ENCODE data around the gene FYB1.

FYB1 gene

GRCh38 chr5:39072925-39073766 lies 146.2 kb downstream of the FYB1 start:
- Histone ChIP-seq H3K9ac (ENCODE audit: low read depth, low read length, poor library complexity, severe bottlenecking) (peak overlapping the region; percentile 67), H3K27me3 (ENCODE audit: insufficient read depth, low read length, poor library complexity, severe bottlenecking) (no peaks in the 10 kb centered on the region), H3K79me2 (ENCODE audit: insufficient read depth, low read length) (peaks cover 55% of the 10 kb centered on the region), H3K36me3 (ENCODE audit: insufficient read depth, low read length) (peaks cover under 1% of the 10 kb centered on the region; the same call in 1 of the 2 replicates), H3K4me2 (ENCODE audit: low read depth, low read length, poor library complexity, severe bottlenecking) (peak overlapping the region; percentile 73), H3K9me3 (ENCODE audit: insufficient read depth, low read depth, low read length) (no peaks in the 10 kb centered on the region), H3F3A (ENCODE audit: low read depth) (no peaks in the 10 kb centered on the region; the same call in 1 of the 2 replicates), H3K4me1 (ENCODE audit: insufficient read depth, low read length, poor library complexity, severe bottlenecking) (peaks cover 44% of the 10 kb centered on the region), H3K9me2 (replicated peaks; ENCODE audit: low read depth, low read length) (no peaks in the 10 kb centered on the region), H2AFZ (ENCODE audit: low read length) (no peak overlapping the region), H4K20me1 (ENCODE audit: insufficient read depth, low read length, poor library complexity, severe bottlenecking) (peaks cover 37% of the 10 kb centered on the region), H3K4me3 (ENCODE audit: low read length, poor library complexity, severe bottlenecking) (peak overlapping the region; percentile 85)
- TF ChIP-seq CTCF (conservative IDR thresholded peaks at IDR 0.05; ENCODE audit: low read length) = no peak
- TF ChIP-seq EZH2phosphoT487 (IDR thresholded peaks at IDR 0.05; ENCODE audit: borderline replicate concordance) = no peak

- Histone ChIP-seq H3K4me1 (ENCODE audit: insufficient read depth, low read length, poor library complexity, severe bottlenecking) (peaks cover 31% of the 10 kb centered on the region), H3K4me2 (ENCODE audit: low read depth, low read length, poor library complexity, severe bottlenecking) (no peak overlapping the region), H3K9me2 (replicated peaks; ENCODE audit: low read depth, low read length) (no peaks in the 10 kb centered on the region), H3K79me2 (ENCODE audit: insufficient read depth, low read length) (peaks cover 96% of the 10 kb centered on the region), H2AFZ (ENCODE audit: low read length) (no peak overlapping the region), H3K36me3 (ENCODE audit: insufficient read depth, low read length) (peaks cover 27% of the 10 kb centered on the region), H3K9me3 (ENCODE audit: insufficient read depth, low read depth, low read length) (peaks cover 10% of the 10 kb centered on the region; the same call in 1 of the 2 replicates), H3K27me3 (ENCODE audit: insufficient read depth, low read length, poor library complexity, severe bottlenecking) (no peaks in the 10 kb centered on the region), H3K4me3 (ENCODE audit: low read length, poor library complexity, severe bottlenecking) (no peak overlapping the region), H3F3A (ENCODE audit: low read depth) (no peaks in the 10 kb centered on the region), H4K20me1 (ENCODE audit: insufficient read depth, low read length, poor library complexity, severe bottlenecking) (peaks cover 57% of the 10 kb centered on the region), H3K9ac (ENCODE audit: low read depth, low read length, poor library complexity, severe bottlenecking) (no peak overlapping the region)
- TF ChIP-seq CTCF (conservative IDR thresholded peaks at IDR 0.05; ENCODE audit: low read length) (no peak), EZH2phosphoT487 (IDR thresholded peaks at IDR 0.05; ENCODE audit: borderline replicate concordance) (no peak)
These were observed 151.3 kb downstream of the FYB1 start for GRCh38 chr5:39068099-39068498.

GRCh38 chr5:39064450-39064849 lies 154.9 kb downstream of the FYB1 start:
- Histone ChIP-seq H3K4me3 (ENCODE audit: low read length, poor library complexity, severe bottlenecking) (no peak overlapping the region), H3K9ac (ENCODE audit: low read depth, low read length, poor library complexity, severe bottlenecking) (no peak overlapping the region), H3K27me3 (ENCODE audit: insufficient read depth, low read length, poor library complexity, severe bottlenecking) (no peaks in the 10 kb centered on the region), H3K9me2 (replicated peaks; ENCODE audit: low read depth, low read length) (no peaks in the 10 kb centered on the region), H2AFZ (ENCODE audit: low read length) (no peak overlapping the region), H3K9me3 (ENCODE audit: insufficient read depth, low read depth, low read length) (peaks cover 10% of the 10 kb centered on the region; the same call in 1 of the 2 replicates), H3K36me3 (ENCODE audit: insufficient read depth, low read length) (peaks cover 27% of the 10 kb centered on the region), H3K4me1 (ENCODE audit: insufficient read depth, low read length, poor library complexity, severe bottlenecking) (peaks cover 34% of the 10 kb centered on the region), H4K20me1 (ENCODE audit: insufficient read depth, low read length, poor library complexity, severe bottlenecking) (peaks cover 60% of the 10 kb centered on the region), H3F3A (ENCODE audit: low read depth) (no peaks in the 10 kb centered on the region), H3K4me2 (ENCODE audit: low read depth, low read length, poor library complexity, severe bottlenecking) (peak overlapping the region; percentile 31), H3K79me2 (ENCODE audit: insufficient read depth, low read length) (peaks cover 100% of the 10 kb centered on the region)
- no peak for TF ChIP-seq EZH2phosphoT487 (IDR thresholded peaks at IDR 0.05; ENCODE audit: borderline replicate concordance)
- TF ChIP-seq CTCF (conservative IDR thresholded peaks at IDR 0.05; ENCODE audit: low read length) = no peak

Data from Loucy (cell line).